ENCODE data around the gene LIN9.

The LIN9 gene

DNA sequence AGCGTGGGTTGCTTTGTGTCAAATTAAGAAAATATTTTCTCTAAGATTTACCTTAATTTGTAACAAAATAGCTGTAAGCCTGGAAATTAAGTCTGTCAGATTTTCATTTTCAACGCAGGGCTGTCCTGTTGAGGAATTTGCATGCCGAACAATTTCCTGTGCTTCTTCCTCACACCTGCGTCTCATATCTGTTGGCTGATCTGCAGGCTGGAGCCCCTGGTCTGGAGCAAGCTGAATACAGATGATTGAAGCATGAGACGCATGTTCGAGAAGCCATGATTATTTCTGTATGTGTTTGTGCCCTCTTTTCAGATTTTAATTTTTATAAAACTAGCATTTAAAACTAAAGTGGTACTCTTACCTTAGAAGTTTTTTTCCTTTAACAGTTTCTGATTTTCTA is 75.7 kb downstream of the LIN9 start:
- TF ChIP-seq, protein P1, sequence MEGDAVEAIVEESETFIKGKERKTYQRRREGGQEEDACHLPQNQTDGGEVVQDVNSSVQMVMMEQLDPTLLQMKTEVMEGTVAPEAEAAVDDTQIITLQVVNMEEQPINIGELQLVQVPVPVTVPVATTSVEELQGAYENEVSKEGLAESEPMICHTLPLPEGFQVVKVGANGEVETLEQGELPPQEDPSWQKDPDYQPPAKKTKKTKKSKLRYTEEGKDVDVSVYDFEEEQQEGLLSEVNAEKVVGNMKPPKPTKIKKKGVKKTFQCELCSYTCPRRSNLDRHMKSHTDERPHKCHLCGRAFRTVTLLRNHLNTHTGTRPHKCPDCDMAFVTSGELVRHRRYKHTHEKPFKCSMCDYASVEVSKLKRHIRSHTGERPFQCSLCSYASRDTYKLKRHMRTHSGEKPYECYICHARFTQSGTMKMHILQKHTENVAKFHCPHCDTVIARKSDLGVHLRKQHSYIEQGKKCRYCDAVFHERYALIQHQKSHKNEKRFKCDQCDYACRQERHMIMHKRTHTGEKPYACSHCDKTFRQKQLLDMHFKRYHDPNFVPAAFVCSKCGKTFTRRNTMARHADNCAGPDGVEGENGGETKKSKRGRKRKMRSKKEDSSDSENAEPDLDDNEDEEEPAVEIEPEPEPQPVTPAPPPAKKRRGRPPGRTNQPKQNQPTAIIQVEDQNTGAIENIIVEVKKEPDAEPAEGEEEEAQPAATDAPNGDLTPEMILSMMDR (IDR thresholded peaks at IDR 0.05; ENCODE audit: borderline replicate concordance, insufficient read depth, low read depth, low read length) = no peak
- H3K4me3 ChIP-seq (ENCODE audit: low read depth, low read length) = no peak overlapping the region

DNA sequence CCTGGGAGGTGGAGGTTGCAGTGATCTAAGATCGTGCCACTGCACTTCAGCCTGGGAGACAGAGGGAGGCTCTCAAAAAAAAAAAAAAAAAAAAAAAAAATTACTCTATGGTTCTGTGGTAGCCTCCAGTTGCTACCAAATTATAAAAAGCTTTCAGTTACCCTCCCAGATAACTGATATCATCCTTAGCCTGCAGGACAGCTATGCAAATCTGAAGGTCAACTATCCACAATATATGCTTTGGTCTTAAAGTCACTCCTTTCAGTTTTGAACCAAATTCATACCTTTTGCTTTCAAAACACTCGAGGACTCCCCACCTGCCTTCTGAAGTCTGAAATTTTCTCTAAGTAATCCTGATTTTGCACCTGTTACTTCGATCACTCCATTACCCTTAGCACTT is 82.4 kb downstream of the LIN9 start:
- TF ChIP-seq, protein P1 (IDR thresholded peaks at IDR 0.05; ENCODE audit: borderline replicate concordance, insufficient read depth, low read depth, low read length) = no peak
- H3K4me3 ChIP-seq (ENCODE audit: low read depth, low read length) = no peak overlapping the region

DNA sequence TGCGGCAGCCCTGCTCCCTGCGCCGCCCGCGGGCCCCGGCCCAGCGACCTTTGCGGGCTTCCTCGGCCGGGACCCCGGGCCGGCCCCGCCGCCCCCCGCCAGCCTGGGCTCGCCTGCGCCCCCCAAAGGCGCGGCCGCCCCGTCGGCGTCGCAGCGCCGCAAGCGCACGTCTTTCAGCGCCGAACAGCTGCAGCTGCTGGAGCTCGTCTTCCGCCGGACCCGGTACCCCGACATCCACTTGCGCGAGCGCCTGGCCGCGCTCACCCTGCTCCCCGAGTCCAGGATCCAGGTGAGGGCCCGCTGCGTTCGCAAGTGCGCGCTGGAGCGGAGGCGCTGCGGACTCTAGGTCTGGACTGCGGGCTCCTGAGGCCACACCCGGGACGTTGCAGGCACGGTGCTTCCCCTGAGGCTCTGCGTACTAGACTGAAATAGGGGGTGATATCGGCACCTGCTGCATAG is 85.1 kb downstream of the LIN9 start:
- H3K4me3 ChIP-seq (ENCODE audit: low read depth, low read length) = peak overlapping the region; percentile 70
- TF ChIP-seq, protein P1 (IDR thresholded peaks at IDR 0.05; ENCODE audit: borderline replicate concordance, insufficient read depth, low read depth, low read length) = peak; percentile 17; the same call in 1 of the 2 replicates

DNA sequence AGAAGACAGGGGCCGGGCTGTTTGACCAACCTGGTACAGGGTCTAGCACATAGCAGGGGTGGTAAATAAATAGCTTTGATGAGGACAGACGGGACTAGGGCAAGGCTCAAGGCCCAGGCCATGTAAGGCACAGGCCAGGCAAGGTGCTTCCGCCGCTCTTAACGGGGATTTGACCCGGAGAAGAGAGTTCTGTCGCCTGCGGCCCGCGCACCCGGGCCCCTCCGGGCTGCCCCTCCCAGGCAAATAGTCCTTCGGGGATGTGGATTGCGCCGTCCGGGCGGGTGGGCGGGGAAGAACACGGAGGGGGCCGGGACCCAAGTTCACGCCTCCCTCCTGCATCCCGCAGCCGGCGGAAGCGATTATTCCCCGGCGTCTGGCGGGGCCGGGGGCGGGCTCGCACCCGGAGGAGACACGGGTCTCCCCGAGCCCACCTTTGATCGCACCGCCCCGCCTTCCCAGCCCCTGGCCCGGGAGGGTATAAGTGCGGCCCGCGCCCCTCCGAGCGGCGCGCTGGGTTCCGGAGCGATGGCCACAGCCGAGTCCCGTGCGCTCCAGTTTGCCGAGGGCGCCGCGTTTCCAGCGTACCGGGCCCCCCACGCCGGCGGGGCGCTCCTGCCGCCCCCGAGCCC is 85.7 kb downstream of the LIN9 start, which contains the start of gene MIXL1:
MIXL1 (plus strand) TSS at position 508 of the 629 bp plus-strand sequence; CDS start at position 526, 18 bp downstream.
- H3K4me3 ChIP-seq (ENCODE audit: low read depth, low read length) = peak within 1 kb of the TSS; percentile 70
- TF ChIP-seq, protein P1 (IDR thresholded peaks at IDR 0.05; ENCODE audit: borderline replicate concordance, insufficient read depth, low read depth, low read length) = no peak

DNA sequence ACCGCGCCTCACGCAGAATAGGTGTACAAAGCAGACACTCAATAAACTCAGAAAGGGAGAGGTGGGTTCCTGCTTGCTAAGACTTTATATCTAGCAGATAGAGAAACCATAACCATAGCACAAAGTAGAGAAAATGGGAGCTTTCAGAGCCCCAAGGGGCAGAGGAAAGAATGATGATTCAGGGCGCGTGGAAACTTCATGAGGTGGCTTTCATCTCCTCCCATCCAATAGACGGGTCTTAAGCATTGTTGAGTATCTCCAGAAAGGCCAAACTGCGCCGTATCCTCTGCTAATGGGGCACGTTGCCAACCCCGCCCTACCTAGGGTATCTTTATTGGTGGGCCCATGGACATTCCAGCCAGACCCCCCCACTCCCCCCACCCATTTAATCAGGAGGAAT is 86.3 kb downstream of the LIN9 start:
- TF ChIP-seq, protein P1 (IDR thresholded peaks at IDR 0.05; ENCODE audit: borderline replicate concordance, insufficient read depth, low read depth, low read length) = no peak
- H3K4me3 ChIP-seq (ENCODE audit: low read depth, low read length) = no peak overlapping the region

DNA sequence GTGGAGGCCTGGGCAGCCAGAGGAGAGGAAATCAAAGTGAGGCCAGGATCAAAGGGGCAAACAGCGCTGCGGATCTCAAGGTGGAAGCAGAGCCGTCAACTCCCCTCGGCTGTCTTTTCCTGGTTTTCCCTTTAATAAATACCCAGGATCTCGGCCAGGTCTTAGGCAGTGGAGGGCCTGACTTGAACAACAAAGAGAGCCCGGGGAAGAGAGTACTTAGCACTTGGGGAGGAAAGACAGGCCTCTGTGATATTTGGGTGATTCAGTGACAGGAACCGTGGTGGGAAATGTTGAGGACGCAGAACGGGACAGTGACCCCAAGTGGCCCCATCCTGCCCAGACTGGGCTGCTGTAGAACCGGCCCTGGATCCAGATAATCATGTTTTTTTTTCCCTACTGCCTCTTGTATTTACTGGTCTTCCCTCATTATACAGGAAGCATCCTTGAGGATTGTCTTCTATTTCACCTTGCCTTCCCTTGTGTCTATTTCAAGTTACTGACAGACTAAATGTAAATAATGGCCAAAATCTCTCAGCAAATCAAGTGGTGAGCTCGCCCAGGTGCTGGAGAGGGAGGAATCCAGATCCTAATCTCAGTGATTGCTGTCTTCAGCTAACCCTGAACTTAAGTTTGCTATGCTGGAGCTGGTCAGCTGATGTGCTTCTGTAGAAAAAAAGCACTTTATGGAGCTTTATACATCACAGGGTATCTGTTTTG is 88.3 kb downstream of the LIN9 start:
- TF ChIP-seq, protein P1 (IDR thresholded peaks at IDR 0.05; ENCODE audit: borderline replicate concordance, insufficient read depth, low read depth, low read length) = no peak
- H3K4me3 ChIP-seq (ENCODE audit: low read depth, low read length) = no peak overlapping the region

DNA sequence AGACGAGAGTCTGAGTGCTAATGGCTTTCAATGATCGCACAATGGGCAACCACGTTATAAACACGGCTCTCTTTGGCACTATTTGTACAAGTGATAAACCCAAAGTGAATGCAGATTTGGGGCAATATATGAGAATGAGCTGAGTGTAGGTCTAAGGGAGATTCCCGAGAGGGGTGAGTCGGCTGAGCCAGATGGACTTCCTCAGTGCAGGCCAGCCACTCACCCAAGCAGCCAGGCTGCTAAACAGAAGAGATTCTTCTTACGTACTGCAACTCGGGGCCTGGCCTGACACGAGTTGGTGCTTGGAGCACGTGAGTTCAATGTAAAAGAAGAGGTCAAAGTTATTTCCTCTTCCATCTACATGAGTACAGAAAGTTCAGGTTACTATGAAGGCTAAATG is 91.7 kb downstream of the LIN9 start:
- H3K4me3 ChIP-seq (ENCODE audit: low read depth, low read length) = no peak overlapping the region
- TF ChIP-seq, protein P1 (IDR thresholded peaks at IDR 0.05; ENCODE audit: borderline replicate concordance, insufficient read depth, low read depth, low read length) = no peak
